HCT116 (cell line): ENCODE results near the gene MFSD8. TPM values are rescaled to one million over a fixed set of nuclear protein-coding genes. Genes with fewer than 3 reads are reported as not detected.

ENCODE experiments used
- ATAC-seq: fragments of 200-7000 bp; cut with Tn5 transposase; 2 replicates; pipeline ENCODE4 v1.9.1; 2020; ENCODE audit warnings: mild to moderate bottlenecking, moderate library complexity
- BruUV-seq: library from RNA; stranded (reverse); fragments of 400-500 nt; replicated peaks from 2 replicates; lab custom pipeline; 2021; lab: Mats Ljungman, UMichigan
- CTCF ChIA-PET: fragments of 300-600 bp; sonication (Branson Sonifier 250); formaldehyde crosslinking; loops from one replicate; lab custom pipeline; 2021; ENCODE audit warnings: antibody characterized with exemption; lab: Charles Lee
- POLR2A ChIA-PET: fragments of 300-600, 350-600 bp; sonication (Branson Sonifier 250); formaldehyde crosslinking; loops from one replicate; lab custom pipeline; 2021; ENCODE audit warnings: antibody characterized with exemption; lab: Charles Lee
- RAD21 ChIA-PET, 2 experiments: fragments of 300-600 bp; sonication (Branson Sonifier 250); formaldehyde crosslinking; loops; one replicate each; lab custom pipeline; 2023; ENCODE audit warnings: low total read pairs in 2 of 2; ENCODE audit not compliant: uncharacterized antibody in 2 of 2, unreplicated experiment in 2 of 2, low non-redundant PET in 1 of 2; lab: Charles Lee
- DNase-seq: peaks from one replicate; pipeline ENCODE4 v3.0.0-alpha.2; 2010; ENCODE audit warnings: low read depth, low spot score
- H2AFZ ChIP-seq: fragments of 200-600 bp; shearing (Covaris generic), sonication (generic); 2 replicates; pipeline ENCODE4 v1.6.1; 2017; ENCODE audit warnings: low read depth, mixed run types, mixed read lengths, antibody characterized with exemption, low read length; ENCODE audit not compliant: poor library complexity, severe bottlenecking
- H3K27ac ChIP-seq: 2 replicates; pipeline ENCODE4 v1.5.1; 2012; ENCODE audit warnings: low read depth, low read length
- H3K27me3 ChIP-seq: fragments of 200-600 bp; sonication (generic); 2 replicates; pipeline ENCODE4 v1.6.1; 2016; ENCODE audit warnings: mixed run types, low read length, mixed read lengths; ENCODE audit not compliant: insufficient read depth
- H3K36me3 ChIP-seq, 2 experiments: fragments of 200-500 bp in 1 of 2; fragments of 200-600 bp in 1 of 2; sonication (Bioruptor generic) in 1 of 2; sonication (generic) in 1 of 2; 2 replicates each; pipeline versions ENCODE4 v1.5.1 to v1.6.1; 2014 to 2016; ENCODE audit warnings: low read length in 2 of 2, inconsistent platforms in 1 of 2, mixed read lengths in 1 of 2, mixed run types in 1 of 2; ENCODE audit not compliant: insufficient read depth in 2 of 2, control insufficient read depth in 1 of 2
- H3K4me1 ChIP-seq, 2 experiments: fragments of 200-600 bp in 1 of 2; sonication (generic) in 1 of 2; 2 replicates each; pipeline versions ENCODE4 v1.5.1 to v1.6.1; 2012 to 2017; ENCODE audit warnings: low read length in 2 of 2, inconsistent platforms in 1 of 2, mild to moderate bottlenecking in 1 of 2, mixed read lengths in 1 of 2, mixed run types in 1 of 2, moderate library complexity in 1 of 2; ENCODE audit not compliant: insufficient read depth in 2 of 2, control insufficient read depth in 1 of 2
- H3K4me2 ChIP-seq: fragments of 200-600 bp; sonication (generic); 2 replicates; pipeline ENCODE4 v1.6.1; 2017; ENCODE audit warnings: mixed run types, low read length, mixed read lengths
- H3K4me3 ChIP-seq, 2 experiments: fragments of 200-600 bp in 1 of 2; sonication (generic) in 1 of 2; replicated peaks in 1 of 2; 2 replicates each; pipeline ENCODE4 v1.5.1; 2011 to 2016; ENCODE audit warnings: low read length in 2 of 2, control low read depth in 1 of 2, low read depth in 1 of 2, mild to moderate bottlenecking in 1 of 2, mixed read lengths in 1 of 2, mixed run types in 1 of 2
- H3K79me2 ChIP-seq: fragments of 200-600 bp; sonication (generic); 2 replicates; pipeline ENCODE4 v1.6.1; 2017; ENCODE audit warnings: mild to moderate bottlenecking, mixed run types, low read length, moderate library complexity, mixed read lengths; ENCODE audit not compliant: insufficient read depth
- H3K9ac ChIP-seq: fragments of 200-600 bp; sonication (generic); 2 replicates; pipeline ENCODE4 v1.6.1; 2016; ENCODE audit warnings: low read length, mixed read lengths
- H3K9me2 ChIP-seq: fragments of 200-600 bp; sonication (generic), shearing (Covaris generic); 2 replicates; pipeline ENCODE4 v1.6.1; 2017; ENCODE audit warnings: mixed run types, mild to moderate bottlenecking, moderate library complexity; ENCODE audit not compliant: insufficient read depth
- H3K9me3 ChIP-seq, 2 experiments: fragments of 200-500 bp in 1 of 2; fragments of 200-600 bp in 1 of 2; sonication (Bioruptor generic) in 1 of 2; sonication (generic) in 1 of 2; 2 replicates each; pipeline ENCODE4 v1.6.1; 2014 to 2017; ENCODE audit warnings: low read length in 2 of 2, mixed read lengths in 2 of 2, inconsistent platforms in 1 of 2, low read depth in 1 of 2, mild to moderate bottlenecking in 1 of 2, mixed run types in 1 of 2, moderate library complexity in 1 of 2; ENCODE audit not compliant: control insufficient read depth in 1 of 2, insufficient read depth in 1 of 2
- H4K20me1 ChIP-seq: fragments of 200-600 bp; sonication (generic), shearing (Covaris generic); 2 replicates; pipeline ENCODE4 v1.6.1; 2017; ENCODE audit warnings: mixed run types, mild to moderate bottlenecking, moderate library complexity; ENCODE audit not compliant: insufficient read depth
- ELF1 ChIP-seq: IDR thresholded peaks from 2 replicates; pipeline ENCODE4 v1.6.1; 2012; ENCODE audit warnings: low read depth, borderline replicate concordance
- JUND ChIP-seq: IDR thresholded peaks from 2 replicates; pipeline ENCODE4 v1.6.1; 2012
- MAX ChIP-seq: IDR thresholded peaks from 2 replicates; pipeline ENCODE4 v1.6.1; 2012
- RAD21 ChIP-seq: IDR thresholded peaks from 2 replicates; pipeline ENCODE4 v1.6.1; 2012; ENCODE audit warnings: low read depth, mild to moderate bottlenecking
- SIN3A ChIP-seq: IDR thresholded peaks from 2 replicates; pipeline ENCODE4 v1.6.1; 2012; ENCODE audit warnings: low read depth
- SP1 ChIP-seq: IDR thresholded peaks from 2 replicates; pipeline ENCODE4 v1.6.1; 2012; ENCODE audit warnings: low read depth
- TCF7L2 ChIP-seq: IDR thresholded peaks from 2 replicates; pipeline ENCODE4 v1.7.0; 2011; ENCODE audit warnings: borderline replicate concordance, inconsistent platforms; ENCODE audit not compliant: insufficient read depth, insufficient read length; ENCODE audit errors: extremely low read depth
- YY1 ChIP-seq: IDR thresholded peaks from 2 replicates; pipeline ENCODE4 v1.6.1; 2011; ENCODE audit warnings: low read length, low read depth, moderate library complexity, mild to moderate bottlenecking; ENCODE audit not compliant: insufficient replicate concordance; ENCODE audit errors: extremely low read depth
- ZBTB33 ChIP-seq: IDR thresholded peaks from 2 replicates; pipeline ENCODE4 v1.6.1; 2011; ENCODE audit warnings: mild to moderate bottlenecking, low read length, moderate library complexity; ENCODE audit not compliant: insufficient replicate concordance; ENCODE audit errors: extremely low read depth
- ZFX ChIP-seq: fragments of 450-650 bp; IDR thresholded peaks from 2 replicates; pipeline ENCODE4 v1.6.1; 2017
- intact Hi-C: fragments of 100-400 bp; cut with micrococcal nuclease; formaldehyde crosslinking; loops from 2 replicates; pipeline ENCODE4 v1.10.0; 2022
- total RNA-seq: library from RNA; stranded (reverse); gene quantifications from one replicate; pipeline ENCODE4 v1.2.1, GENCODE V29; 2021; ENCODE audit not compliant: unreplicated experiment
- TF ChIP-seq, protein P1 (sequence below), 3 experiments: fragments of 200-600 bp in 1 of 3; sonication (generic) in 1 of 3; IDR thresholded peaks in 2 of 3; conservative IDR thresholded peaks in 1 of 3; 2 replicates each; pipeline ENCODE4 v1.5.1; 2012 to 2017; ENCODE audit warnings: low read depth in 2 of 3, low read length in 2 of 3, antibody characterized with exemption in 1 of 3, borderline replicate concordance in 1 of 3, control low read depth in 1 of 3, mild to moderate bottlenecking in 1 of 3, mixed read lengths in 1 of 3, mixed run types in 1 of 3, moderate library complexity in 1 of 3; ENCODE audit not compliant: insufficient read depth in 1 of 3

The MFSD8 gene
- total RNA-seq, 1 experiment from 2014 or later: 17.1 TPM

DNA sequence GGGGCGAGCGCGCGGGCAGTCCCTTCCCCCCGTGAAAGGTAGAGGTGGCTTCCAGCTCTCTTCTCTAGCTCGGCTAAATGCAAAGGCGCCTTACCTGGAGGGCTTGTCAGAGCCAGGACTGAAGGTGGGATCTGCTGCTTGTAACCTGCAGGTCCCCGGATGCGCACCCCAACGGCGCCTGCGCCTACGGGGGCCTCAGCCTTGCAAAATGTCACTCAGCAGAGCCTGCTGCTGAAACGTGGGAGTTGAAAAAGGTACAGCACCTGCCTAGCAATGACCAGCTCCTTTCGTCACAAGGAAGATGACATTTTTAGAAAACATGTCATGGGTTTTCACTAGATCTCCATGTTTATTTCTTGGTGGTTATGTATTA is 816 bp upstream of the MFSD8 start:
- peak overlapping the region; percentile 98 to 99 for H3K4me3 ChIP-seq
- no peaks in the 10 kb centered on the region for H3K27me3 ChIP-seq
- peak overlapping the region; percentile 74 for H3K4me2 ChIP-seq
- peak; percentile 52 for DNase-seq
- H3K9ac ChIP-seq: peak overlapping the region; percentile 90
- ChIA-PET POLR2A (interaction anchor here (0.8 to 1.7 kb wide), 6 partner anchors 8 to 184 kb away, joined by 3 to 6 read pairs (median 4); partner anchors contain the start of genes HSPA4L, LARP1B and PLK4), CTCF (interaction anchor here (0.8 to 1.5 kb wide), 3 partner anchors 86 to 103 kb away, joined by 3 to 5 read pairs (median 3); no protein-coding TSS in a partner anchor), RAD21 (interaction anchor here (0.6 to 1.6 kb wide), 4 partner anchors 9 to 95 kb away, joined by 3 to 4 read pairs (median 3); partner anchors contain the start of genes LARP1B (in 2 of the 2) and PLK4 (in 1 of the 2))
- peak; percentile 34 for ATAC-seq
- H3K79me2 ChIP-seq: peaks cover 72% of the 10 kb centered on the region
- H3K27ac ChIP-seq: peak overlapping the region; percentile 87
- no peak overlapping the region for H2AFZ ChIP-seq
- no peaks in the 10 kb centered on the region; a peak in 1 of 4 replicates for H3K36me3 ChIP-seq
- no peaks in the 10 kb centered on the region for H4K20me1 ChIP-seq
- intact Hi-C loops: loop anchor here (1.0 to 5.0 kb wide), 3 partner anchors 83 to 183 kb away; partner anchors contain the start of genes HSPA4L, LARP1B and PLK4
- no peaks in the 10 kb centered on the region for H3K9me3 ChIP-seq
- no TSS peak for BruUV-seq
- peaks cover 5 to 14% of the 10 kb centered on the region in 2 experiments; a peak in 3 of 4 replicates for H3K4me1 ChIP-seq
- TF ChIP-seq, protein P1, sequence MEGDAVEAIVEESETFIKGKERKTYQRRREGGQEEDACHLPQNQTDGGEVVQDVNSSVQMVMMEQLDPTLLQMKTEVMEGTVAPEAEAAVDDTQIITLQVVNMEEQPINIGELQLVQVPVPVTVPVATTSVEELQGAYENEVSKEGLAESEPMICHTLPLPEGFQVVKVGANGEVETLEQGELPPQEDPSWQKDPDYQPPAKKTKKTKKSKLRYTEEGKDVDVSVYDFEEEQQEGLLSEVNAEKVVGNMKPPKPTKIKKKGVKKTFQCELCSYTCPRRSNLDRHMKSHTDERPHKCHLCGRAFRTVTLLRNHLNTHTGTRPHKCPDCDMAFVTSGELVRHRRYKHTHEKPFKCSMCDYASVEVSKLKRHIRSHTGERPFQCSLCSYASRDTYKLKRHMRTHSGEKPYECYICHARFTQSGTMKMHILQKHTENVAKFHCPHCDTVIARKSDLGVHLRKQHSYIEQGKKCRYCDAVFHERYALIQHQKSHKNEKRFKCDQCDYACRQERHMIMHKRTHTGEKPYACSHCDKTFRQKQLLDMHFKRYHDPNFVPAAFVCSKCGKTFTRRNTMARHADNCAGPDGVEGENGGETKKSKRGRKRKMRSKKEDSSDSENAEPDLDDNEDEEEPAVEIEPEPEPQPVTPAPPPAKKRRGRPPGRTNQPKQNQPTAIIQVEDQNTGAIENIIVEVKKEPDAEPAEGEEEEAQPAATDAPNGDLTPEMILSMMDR (IDR thresholded peaks at IDR 0.05 in 2 of 3, conservative IDR thresholded peaks at IDR 0.05 in 1 of 3; ENCODE audit: borderline replicate concordance in 1 of 3, insufficient read depth in 1 of 3, low read depth in 2 of 3, low read length in 2 of 3): no peak
- TF ChIP-seq ELF1 (no peak), SIN3A (no peak), YY1 (no peak), TCF7L2 (no peak), JUND (no peak), ZFX (no peak), RAD21 (no peak), MAX (no peak), ZBTB33 (no peak), SP1 (no peak)
- no peaks in the 10 kb centered on the region for H3K9me2 ChIP-seq
